Liver (tissue), 3 donors: ENCODE data around the gene CDHR2.

Source experiments
- JUND ChIP-seq, 2 donors: IDR thresholded peaks; 2 replicates each; pipeline ENCODE4 v1.6.1; 2016; ENCODE audit warnings: antibody characterized with exemption in 2 of 2
- SP1 ChIP-seq: IDR thresholded peaks from 2 replicates; pipeline ENCODE4 v1.6.1; 2018; ENCODE audit warnings: antibody characterized with exemption, mild to moderate bottlenecking
- YY1 ChIP-seq: IDR thresholded peaks from 2 replicates; pipeline ENCODE4 v1.6.1; 2016; ENCODE audit warnings: antibody characterized with exemption, mild to moderate bottlenecking
- TF ChIP-seq, protein P1 (sequence below): fragments of 150-350 bp; IDR thresholded peaks from 2 replicates; pipeline ENCODE4 v1.5.1; 2017; ENCODE audit warnings: improper control_type of control experiment, low read depth, low read length; ENCODE audit not compliant: missing input control
- donor health status: healthy.
- donor health status: healthy.

DNA sequence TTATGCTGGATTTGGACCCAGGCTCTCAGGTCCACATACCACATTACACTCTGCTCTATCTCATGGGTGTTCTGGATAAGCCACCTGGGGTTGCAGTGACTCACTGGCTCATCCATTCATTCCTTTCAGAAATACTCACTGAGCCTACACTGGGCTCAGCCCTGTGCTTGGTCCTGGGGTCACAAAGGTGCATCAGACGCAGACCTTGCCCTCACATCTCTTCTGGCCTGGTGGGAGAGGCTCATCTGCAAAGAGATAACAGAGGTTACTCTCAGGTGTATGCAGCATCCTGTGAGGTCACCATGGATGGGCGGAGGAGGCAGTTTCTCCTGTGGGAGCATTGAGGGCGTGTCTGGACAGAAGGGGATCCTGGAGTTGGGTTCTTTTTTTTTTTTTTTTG lies 12.1 kb downstream of the CDHR2 start:
- TF ChIP-seq, protein P1, sequence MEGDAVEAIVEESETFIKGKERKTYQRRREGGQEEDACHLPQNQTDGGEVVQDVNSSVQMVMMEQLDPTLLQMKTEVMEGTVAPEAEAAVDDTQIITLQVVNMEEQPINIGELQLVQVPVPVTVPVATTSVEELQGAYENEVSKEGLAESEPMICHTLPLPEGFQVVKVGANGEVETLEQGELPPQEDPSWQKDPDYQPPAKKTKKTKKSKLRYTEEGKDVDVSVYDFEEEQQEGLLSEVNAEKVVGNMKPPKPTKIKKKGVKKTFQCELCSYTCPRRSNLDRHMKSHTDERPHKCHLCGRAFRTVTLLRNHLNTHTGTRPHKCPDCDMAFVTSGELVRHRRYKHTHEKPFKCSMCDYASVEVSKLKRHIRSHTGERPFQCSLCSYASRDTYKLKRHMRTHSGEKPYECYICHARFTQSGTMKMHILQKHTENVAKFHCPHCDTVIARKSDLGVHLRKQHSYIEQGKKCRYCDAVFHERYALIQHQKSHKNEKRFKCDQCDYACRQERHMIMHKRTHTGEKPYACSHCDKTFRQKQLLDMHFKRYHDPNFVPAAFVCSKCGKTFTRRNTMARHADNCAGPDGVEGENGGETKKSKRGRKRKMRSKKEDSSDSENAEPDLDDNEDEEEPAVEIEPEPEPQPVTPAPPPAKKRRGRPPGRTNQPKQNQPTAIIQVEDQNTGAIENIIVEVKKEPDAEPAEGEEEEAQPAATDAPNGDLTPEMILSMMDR, result no peak
- TF ChIP-seq SP1 (no peak), YY1 (no peak), JUND (IDR thresholded peaks at IDR 0.05) (no peak)
